Pons (tissue), 1 donor: ENCODE measurements around the gene PRKCB.
"Not testable (repeated sequence)": the region's sequence is repeated elsewhere in the genome, so short reads cannot be mapped to it uniquely, and the experiment has no call there.

Experiments
- DNase-seq: peaks from one replicate; pipeline ENCODE4 v3.0.0-alpha.2; 2016; ENCODE audit warnings: low spot score

Gene PRKCB

DNA sequence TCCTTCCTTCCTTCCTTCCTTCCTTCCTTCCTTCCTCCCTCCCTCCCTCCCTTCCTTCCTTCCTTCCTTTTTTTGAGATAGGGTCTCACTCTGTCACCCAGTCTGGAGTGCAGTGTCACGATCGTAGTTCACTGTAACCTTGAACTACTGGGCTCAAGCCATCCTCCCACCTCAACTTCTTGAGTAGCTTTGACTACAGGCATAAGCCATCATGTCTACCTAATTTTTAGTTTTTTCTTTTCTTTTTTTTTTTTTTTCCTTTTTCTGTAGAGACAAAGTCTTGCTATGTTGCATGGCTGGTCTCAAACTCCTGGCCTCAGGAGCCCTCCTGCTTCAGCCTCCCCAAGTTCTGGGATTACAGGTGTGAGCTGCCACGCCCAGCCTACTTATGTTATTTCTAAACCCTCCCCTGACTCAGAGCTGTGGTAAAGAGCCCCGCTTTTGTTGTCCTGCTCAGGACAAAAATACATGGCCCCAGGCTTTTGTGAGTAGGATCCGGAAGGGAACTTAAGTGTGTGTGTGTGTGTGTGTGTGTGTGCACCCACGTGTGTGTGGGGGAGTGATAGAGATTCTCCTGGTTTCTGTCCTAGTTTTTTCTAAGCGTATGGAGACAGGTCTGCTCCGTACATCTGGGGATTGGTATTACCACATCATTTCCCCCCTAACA lies 67.1 kb downstream of the PRKCB start:
- DNase-seq: no peak

DNA sequence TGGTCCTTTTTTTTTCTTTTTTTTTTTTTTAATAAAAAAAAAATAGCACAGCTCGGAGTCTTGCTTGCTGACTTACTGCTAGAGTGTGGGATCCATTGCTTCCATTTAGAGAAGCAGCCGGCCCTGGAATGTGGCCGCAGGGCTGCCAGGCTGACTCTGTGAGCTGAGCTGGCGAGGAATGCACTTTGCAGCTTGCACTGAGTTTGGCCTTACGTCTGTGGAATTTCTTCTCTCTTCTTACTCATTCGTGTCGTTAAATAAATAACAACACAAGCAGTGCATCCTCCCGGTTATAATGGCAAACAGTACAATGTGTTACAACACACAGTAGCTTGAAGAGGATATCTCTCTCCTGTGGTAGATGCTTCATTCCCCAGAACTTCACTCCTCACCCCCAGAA lies 69.2 kb downstream of the PRKCB start:
- DNase-seq: no peak

DNA sequence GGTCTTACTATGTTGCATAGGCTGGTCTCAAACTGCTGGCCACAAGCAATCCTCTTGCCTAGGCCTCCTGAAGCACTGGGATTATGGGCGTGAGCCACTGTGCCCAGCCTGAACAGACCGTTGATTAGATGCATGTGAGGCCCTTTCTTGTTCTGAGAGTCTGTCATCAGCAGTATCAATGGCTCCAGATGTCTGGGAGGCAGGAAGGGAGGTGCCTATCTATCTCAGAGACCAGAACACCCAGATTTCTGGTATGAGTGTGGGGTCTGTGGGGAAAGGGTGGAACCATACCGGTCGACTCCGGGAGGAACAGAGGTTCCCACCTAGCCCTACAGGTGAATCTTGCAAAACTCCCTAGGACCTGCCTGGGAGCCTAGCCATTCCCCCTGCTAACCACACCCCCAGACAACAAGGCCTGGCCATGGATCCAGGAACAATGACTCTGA lies 71.7 kb downstream of the PRKCB start:
- no peak for DNase-seq

DNA sequence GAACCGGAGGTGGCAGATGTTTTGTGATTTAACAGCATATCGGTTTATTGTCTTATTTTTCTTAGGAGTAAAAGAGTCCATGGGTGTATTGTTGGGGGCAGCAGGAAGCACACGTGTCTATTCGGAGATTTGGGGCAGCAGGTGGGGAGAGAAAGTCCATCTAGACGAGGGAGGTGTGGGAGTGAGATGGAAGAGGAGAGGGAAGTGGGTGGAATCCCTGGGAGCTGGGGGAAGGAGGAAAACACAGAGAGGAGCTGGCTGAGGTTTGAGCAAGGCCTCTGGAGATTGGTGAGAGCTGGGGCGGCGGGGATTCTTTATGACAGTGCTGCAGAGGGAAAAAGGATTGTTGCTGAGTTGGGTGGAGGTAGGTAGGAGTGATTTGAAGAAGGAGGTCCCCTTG lies 72.1 kb downstream of the PRKCB start:
- no peak for DNase-seq

DNA sequence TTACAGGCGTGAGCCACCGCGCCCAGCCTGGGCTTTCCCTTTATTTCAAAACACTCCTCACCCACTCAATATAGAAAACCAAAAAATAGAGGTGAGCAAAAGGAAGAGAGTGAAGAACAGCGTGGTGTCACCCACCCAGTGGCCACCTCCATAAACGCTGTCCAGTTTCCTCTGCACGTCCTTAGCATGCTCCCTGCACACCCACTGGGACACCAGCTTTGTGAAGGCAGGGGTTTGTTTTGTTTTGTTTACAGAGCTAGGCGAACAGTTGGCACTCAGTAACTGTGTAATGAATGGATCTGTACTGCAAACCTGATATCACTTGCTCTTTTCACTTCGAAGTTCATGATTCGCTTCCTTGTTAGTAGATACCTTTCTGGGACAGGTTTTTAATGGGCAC lies 73.0 kb downstream of the PRKCB start:
- DNase-seq: no peak

DNA sequence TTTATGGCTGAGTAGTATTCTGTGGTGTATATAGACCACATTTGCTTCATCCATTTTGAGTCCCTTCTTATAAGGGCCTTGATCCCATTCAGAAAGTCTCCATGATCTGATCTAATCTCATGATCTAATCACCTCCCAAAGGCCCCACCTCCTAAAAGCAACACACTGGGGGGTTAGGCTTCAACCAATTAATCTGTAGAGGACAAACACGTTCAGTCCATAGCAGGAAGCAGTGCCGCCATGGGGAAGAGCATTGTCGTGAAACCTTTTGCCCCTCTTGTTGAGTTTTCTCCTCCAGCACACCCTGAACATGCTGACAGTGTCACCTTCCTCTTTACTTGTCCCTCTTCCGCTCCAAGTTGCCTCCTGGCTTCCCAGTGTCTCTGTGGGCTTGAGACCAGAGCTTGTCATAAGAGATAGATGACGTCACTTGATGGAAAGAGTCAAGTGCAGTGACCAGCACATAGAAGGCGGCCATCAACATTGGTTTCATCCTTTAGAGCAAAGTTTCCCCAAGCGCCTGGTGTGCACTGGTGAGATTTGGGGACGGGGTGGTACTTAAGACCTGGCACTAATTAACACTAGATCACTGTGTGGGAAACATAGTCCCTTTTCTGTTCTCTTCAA lies 74.1 kb downstream of the PRKCB start:
- no peak for DNase-seq

DNA sequence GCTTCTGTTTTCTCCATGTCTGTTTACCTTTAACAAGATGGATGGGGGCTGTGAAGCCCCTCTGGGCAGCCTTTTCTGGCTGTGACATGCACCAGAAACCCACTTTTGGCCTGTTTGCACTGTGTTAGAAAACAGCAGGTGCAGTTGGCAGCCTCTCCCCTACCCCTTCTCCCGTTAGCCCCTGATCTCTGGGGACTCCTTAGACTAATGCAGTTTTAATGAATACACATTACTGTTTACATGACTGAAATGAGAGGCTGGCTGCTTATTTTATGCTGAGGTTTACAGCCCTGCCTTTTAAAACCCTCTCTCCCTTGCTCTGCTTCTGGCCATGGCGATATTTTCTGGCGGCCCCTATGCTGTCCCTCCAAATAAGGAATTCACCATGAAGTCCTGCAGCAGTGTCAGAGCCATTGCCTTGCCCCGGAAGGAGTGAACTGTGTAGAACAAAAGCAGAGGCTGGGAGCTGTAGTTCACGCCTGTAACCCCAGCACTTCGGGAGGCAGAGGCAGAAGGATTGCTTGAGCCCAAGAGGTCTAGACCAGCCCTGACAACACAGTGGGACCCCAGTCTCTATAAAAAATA lies 79.3 kb downstream of the PRKCB start:
- no peak for DNase-seq

DNA sequence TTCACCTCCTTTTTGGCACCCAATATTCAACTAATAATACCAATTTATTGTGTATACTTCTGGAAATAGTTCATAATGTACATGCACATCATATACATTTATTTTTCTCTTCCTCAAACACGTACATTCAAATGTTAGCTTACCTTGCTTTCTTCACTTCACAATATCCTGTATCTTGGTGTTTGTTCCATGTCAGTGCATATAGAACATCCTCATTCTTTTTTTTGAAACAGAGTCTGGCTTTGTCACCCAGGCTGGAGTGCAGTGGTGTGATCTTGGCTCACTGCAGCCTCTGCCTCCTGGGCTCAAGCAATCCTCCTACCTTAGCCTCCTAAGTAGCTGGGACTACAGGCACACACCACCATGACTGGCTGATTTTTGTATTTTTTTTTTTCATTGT lies 80.8 kb downstream of the PRKCB start:
- DNase-seq: not testable (repeated sequence)

DNA sequence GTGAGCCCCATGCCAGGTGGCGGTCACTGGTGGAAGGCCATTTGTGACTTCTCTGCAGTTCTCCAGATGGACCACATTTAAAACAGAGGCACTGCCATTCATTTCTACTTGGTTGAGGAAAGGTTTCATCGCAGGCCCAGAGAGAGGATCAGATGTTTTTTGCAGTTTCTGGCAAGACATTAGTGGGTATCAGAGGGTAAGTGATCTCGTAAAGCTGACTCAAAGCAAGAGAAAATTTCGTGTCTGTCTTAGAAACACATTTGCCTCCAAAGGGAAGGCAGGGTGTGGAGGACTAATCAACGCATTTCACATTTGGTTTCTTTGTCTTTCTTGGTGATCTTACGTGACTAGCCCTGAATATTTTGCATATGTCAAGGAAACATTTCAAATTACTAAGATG lies 81.8 kb downstream of the PRKCB start:
- DNase-seq: no peak

DNA sequence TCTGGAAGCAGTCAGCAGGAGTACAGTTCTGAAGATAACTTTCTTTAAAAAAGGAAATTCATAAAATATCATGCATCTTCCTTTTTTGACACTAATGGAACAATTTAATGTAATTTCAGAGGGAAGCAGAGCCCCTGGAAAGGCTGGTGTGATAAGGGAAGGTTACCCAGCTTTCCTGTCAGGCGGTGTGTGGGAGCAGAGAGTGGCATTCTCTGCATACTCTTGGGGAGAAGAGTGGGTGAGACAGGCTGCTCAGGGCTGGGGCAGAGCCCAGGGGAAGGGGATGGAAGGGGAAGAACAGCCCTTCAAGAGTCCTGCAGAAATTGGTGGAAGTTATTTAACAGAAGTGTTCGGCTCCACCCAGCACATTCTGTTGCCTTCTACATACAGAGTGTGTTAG lies 84.7 kb downstream of the PRKCB start:
- DNase-seq: no peak

DNA sequence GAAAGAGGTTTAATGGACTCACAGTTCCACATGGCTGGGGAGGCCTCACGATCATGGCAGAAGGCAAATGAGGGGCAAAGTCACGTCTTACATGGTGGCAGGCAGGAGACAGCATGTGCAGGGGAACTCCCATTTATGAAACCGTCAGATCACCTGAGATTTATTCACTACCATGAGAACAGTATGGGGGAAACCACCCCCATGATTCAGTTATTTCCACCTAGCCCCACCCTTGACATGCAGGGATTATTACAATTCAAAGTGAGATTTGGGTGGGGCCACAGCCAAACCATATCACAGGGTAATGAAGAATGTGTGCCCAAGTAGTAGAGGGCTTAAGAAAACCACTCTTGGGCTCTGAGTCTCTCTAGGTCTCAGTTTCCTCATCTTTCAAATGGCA lies 85.1 kb downstream of the PRKCB start:
- DNase-seq: no peak

DNA sequence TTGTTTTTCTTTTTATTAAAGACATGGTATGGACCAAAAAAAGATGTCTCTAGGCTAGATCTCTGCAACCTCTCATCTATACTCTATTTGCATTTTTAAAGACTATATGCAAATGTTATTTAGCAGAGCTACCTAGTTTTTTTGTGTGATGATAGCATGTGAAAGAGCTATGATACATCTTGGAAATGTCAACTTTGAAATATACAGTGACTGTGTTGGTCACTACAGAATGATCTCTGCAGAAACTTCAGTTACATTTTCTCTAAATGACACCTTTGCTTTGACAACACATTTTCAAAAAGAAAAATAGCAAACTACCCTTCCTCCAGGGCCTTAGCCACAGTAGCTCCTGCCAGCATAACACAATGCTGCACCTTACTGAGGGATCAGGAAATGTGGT lies 86.6 kb downstream of the PRKCB start:
- no peak for DNase-seq

DNA sequence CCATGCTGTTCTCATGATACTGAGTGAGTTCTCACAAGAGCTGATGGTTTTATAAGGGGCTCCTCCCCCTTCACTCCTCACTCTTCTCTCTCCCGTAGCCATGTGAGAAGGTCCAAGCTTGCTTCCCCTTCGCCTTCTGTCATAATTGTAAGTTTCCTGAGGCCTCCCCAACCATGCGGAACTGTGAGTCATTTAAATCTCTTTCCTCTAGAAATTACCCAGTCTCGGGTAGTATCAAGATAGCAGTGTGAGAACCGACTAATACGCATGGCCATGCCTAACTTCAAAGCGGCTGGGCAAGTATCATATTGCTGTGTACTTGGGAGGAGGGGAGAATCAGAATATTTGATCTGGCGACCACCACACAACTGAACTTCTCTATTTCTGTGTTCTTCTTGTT lies 88.3 kb downstream of the PRKCB start:
- DNase-seq: no peak

DNA sequence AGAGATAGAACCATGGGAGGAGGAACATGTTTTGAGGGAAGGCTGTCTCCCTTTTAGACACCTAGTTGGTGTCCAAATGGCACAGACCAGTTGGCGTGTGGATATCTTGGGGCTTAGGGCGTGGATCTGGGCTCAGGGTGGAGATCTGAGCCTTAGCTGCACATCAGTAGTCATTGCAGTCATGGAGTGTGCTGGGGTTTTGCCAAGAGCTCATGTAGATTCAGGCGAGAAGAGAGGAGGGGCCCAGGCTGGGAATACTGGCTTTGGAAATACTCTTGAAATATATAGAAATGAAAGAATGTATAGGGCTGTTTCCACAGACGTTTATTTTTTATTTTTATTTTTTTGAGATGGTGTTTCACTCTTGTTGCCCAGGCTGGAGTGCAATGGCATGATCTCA lies 92.0 kb downstream of the PRKCB start:
- no peak for DNase-seq

DNA sequence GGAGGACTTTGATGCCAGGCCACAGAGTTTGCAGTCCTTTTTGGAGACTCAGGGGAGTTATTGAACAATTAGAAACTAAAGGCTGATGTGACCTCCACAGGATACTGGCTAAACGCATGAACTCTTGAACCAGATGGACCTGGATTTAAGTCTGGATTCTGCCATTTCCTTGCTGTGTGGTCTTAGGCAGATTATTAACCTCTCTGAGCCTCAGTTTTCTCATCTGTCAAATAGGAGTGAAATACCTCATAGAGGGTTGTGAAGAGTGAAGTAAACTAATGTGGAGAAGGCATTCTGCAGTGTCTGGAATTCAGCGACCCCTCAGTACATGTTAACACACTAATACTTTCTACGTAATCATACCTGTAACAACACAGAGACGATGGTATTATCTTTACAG lies 93.5 kb downstream of the PRKCB start:
- no peak for DNase-seq

DNA sequence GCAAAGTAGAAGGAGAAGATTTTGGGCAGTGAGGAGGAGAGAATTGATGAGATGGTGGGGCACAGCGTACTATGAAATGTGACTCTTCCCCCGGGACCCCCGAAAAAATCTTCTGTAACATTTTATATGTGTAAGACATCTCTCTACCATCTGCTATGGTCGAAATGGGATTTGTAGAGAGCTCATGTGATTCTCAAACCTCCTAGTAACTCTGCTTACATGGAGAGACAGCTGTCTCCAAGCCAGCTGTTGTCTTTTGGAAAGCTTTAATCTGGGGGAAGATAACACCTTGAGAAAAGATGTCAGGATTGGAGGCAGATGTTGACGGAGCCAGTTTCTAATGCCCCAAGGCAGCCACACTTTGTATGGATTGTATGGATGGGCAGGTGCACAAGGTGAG lies 94.1 kb downstream of the PRKCB start:
- no peak for DNase-seq

DNA sequence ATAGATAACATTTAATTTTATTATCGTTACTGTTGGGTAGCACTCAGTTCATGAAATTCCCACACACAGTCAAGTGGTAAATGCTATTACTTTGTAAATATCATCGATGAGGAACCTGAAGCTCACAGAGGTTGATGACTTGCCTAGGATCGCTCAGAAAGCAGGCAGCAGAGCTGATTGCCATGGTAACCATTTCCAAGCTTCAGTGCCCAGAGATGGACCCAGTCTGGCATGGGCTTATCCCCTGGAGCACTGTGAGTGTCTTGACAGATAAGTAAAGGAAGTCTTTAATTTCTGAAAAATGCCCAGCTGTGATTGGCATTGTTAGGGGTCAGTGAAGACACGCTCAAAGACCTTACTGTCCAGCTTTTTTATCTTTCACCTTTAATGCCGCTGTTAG lies 95.0 kb downstream of the PRKCB start:
- no peak for DNase-seq

DNA sequence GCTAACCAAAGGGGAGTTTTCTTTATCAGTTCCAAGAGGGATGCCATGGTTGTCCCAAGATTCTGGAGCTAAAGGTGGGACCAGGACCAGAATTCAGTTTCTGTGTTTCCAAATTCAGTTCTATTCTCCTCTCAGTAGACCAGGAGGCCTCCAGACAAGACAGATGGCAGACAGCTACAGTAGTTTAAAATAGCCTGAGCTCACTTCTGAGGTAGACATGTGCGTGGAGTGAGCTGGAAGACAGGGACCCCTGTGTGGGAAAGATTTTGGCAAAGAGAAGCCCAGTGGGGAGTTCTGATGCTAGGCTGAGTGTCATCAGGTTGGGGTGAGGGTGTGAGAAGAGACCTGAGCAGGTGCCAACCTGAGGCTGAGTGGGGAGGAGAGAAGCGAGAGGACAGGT lies 95.4 kb downstream of the PRKCB start:
- DNase-seq: no peak

DNA sequence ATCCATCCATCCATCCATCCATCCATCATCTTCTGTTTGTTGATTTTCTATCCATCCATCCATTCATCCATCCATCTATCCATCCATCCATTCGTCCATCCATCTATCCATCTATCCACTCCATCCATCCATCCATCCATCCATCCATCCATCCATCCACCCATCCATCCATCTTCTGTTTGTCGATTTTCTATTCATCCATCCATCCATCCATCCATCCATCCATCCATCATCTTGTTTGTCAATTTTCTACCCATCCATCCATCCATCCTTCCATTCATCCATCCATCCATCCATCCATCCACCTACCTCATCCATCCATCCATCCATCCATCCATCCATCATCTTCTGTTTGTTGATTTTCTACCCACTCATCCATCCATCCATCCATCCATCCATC lies 97.9 kb downstream of the PRKCB start:
- DNase-seq: not testable (repeated sequence)

DNA sequence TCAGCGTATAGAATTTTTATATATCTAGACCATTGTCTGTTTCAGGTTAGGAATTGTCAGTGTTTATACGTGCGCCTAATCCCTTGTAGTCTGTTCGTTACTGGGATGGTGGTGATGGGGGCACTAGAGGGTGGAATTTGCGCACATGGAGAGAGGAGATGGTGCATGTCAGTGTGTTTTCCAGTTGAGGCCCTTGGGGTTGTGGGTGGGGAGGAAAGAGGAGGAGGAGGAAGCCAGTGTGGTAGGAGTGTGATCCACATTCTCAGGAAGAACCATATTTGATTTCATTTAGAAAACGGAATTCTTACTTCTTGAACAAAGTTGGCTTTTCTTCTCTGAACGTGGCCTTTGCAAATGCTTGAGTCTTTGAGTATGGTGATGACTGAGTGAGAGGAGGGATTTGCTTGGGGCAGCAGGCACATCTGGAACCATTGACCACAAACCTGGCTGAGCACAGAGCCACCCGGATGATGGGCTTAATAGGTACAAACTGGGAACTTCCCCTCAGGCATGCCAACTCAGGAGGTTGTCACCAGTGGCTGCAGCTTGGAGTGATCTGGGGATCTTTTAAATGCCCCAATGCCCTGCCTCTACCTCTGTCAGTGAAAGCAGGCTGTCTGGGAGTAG lies 98.9 kb downstream of the PRKCB start:
- no peak for DNase-seq

DNA sequence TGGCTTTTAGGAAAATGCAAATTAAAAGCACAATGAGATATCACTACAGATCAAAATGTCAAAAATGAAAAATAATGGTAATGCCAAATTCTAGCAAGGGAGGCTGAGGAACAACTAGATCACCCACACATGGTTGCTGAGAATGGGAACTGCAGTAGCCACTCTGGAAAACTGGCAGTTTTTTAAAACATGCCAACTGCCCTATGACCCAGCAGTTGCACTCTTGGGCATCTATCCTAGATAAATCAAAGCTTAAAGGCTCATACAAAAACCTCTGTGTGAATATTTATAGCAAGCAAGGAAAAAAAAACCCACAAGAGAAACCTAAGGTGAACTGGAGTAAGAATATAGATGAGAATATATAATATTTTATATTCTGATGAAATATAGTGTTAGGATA lies 104.3 kb downstream of the PRKCB start:
- no peak for DNase-seq

DNA sequence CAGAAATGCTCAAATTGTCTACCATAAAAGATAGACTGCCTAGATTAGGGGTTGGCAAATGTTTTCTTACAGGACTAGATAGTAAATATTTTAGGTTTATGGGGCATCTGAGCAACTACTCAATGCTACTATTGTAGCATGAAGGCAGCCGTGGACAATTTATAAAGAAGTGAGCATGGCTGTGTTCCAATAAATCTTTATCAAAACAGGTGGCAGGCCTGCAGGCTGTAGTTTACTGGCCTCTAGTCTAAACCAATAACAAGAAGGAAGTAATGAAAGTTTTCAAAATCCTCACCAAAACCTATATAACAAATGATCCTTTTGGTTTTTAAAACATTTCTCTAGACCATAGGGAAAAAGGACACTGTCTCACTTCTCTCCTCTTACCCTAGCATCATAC lies 105.2 kb downstream of the PRKCB start:
- DNase-seq: no peak

DNA sequence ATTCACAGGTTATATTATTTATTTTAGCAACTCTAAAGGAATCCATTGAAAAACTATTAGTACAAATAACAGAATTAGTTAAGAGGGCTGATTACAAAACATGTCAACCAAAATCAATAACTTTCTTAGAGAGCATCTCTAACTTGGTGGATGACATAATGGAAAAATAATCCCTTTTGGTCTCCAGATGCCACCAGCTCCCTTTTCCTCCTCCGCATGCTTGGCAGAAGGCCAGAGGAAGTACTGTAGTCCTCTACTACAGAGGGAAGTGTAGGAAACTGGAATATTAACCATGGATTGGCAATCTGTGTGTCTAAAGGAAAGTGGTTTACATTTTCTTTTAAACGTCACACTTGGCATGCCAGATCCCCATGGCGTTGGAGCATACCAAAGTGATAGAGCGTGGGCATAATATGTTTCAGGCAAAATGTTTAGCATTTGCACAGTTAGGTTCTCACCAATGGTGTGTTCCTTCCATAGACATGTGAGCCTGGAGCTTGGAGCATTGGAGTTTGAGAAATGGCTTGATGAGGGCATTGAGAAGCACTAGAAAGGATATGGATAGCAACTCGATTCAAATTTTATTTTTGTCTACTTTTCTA lies 106.3 kb downstream of the PRKCB start:
- DNase-seq: no peak
